NT2/D1 (cell line): ENCODE measurements around the gene MUCL3.

Experiments used
- DNase-seq: peaks from one replicate; pipeline ENCODE4 v3.0.0-alpha.2; 2011; ENCODE audit warnings: low read depth, low spot score
- H3K27me3 ChIP-seq: 2 replicates; pipeline ENCODE4 v1.6.0; 2011; ENCODE audit warnings: mild to moderate bottlenecking; ENCODE audit not compliant: insufficient read length, insufficient read depth
- H3K36me3 ChIP-seq: 2 replicates; pipeline ENCODE4 v1.6.1; 2011; ENCODE audit warnings: mild to moderate bottlenecking, low read length, mixed read lengths; ENCODE audit not compliant: insufficient read depth, insufficient read length
- H3K4me1 ChIP-seq: 2 replicates; pipeline ENCODE4 v1.5.1; 2011; ENCODE audit not compliant: insufficient read depth, insufficient read length
- H3K4me3 ChIP-seq: 2 replicates; pipeline ENCODE4 v1.5.1; 2011; ENCODE audit warnings: low read depth; ENCODE audit not compliant: insufficient read length
- H3K9ac ChIP-seq: 2 replicates; pipeline ENCODE4 v1.6.0; 2011; ENCODE audit warnings: low read depth; ENCODE audit not compliant: insufficient read length
- H3K9me3 ChIP-seq: 2 replicates; pipeline ENCODE4 v1.5.1; 2011; ENCODE audit warnings: mild to moderate bottlenecking, low read length; ENCODE audit not compliant: insufficient read depth
- SUZ12 ChIP-seq: IDR thresholded peaks from 2 replicates; pipeline ENCODE4 v1.6.1; 2011; ENCODE audit not compliant: insufficient read length, insufficient read depth; ENCODE audit errors: extremely low read depth
- YY1 ChIP-seq: IDR thresholded peaks from 2 replicates; pipeline ENCODE4 v1.6.1; 2011; ENCODE audit not compliant: insufficient read length, insufficient read depth
- ZNF274 ChIP-seq: IDR thresholded peaks from 2 replicates; pipeline ENCODE4 v1.6.1; 2011; ENCODE audit warnings: mild to moderate bottlenecking, low read depth, low read length

The MUCL3 gene

GRCh38 chr6:31002471-31002870 lies 61.7 kb downstream of the MUCL3 start:
- Histone ChIP-seq H3K4me1 (no peaks in the 10 kb centered on the region), H3K27me3 (no peaks in the 10 kb centered on the region), H3K9me3 (no peaks in the 10 kb centered on the region; the same call in 1 of the 2 replicates), H3K4me3 (no peak overlapping the region), H3K9ac (no peak overlapping the region), H3K36me3 (no peaks in the 10 kb centered on the region)
- TF ChIP-seq ZNF274 (no peak), SUZ12 (no peak), YY1 (no peak)
- no peak for DNase-seq
